Aorta (tissue), 5 donors: ENCODE results near the gene KRT71. TPM values are rescaled to one million over a fixed set of nuclear protein-coding genes. Genes with fewer than 3 reads are reported as not detected.
"Not testable (repeated sequence)": the region's sequence is repeated elsewhere in the genome, so short reads cannot be mapped to it uniquely, and the experiment has no call there.

ENCODE experiments used
- ATAC-seq: fragments of 200-7000 bp; cut with Tn5 transposase; one replicate; pipeline ENCODE4 v1.9.1; 2022; ENCODE audit warnings: moderate library complexity; ENCODE audit not compliant: low FRiP score
- DNase-seq, 2 donors: peaks; one replicate each; pipeline ENCODE4 v3.0.0-alpha.2; 2020
- H3K27ac ChIP-seq, 2 donors: one replicate each; pipeline ENCODE4 v1.5.1; 2013; ENCODE audit warnings: low read length in 2 of 2, mild to moderate bottlenecking in 2 of 2, moderate library complexity in 2 of 2, control low read depth in 1 of 2, inconsistent platforms in 1 of 2, low read depth in 1 of 2
- H3K27me3 ChIP-seq, 2 donors: one replicate each; pipeline ENCODE4 v1.6.1; 2013; ENCODE audit warnings: control low read depth in 1 of 2, low read length in 1 of 2, mild to moderate bottlenecking in 1 of 2, moderate library complexity in 1 of 2; ENCODE audit not compliant: insufficient read depth in 2 of 2, control insufficient read depth in 1 of 2
- H3K36me3 ChIP-seq, 2 donors: one replicate each; pipeline ENCODE4 v1.6.1; 2013; ENCODE audit warnings: control low read depth in 1 of 2, low read length in 1 of 2, mild to moderate bottlenecking in 1 of 2; ENCODE audit not compliant: insufficient read depth in 2 of 2, control insufficient read depth in 1 of 2
- H3K4me1 ChIP-seq, 2 donors: one replicate each; pipeline ENCODE4 v1.6.1; 2013; ENCODE audit warnings: low read length in 2 of 2, control low read depth in 1 of 2, mild to moderate bottlenecking in 1 of 2, moderate library complexity in 1 of 2; ENCODE audit not compliant: insufficient read depth in 2 of 2, control insufficient read depth in 1 of 2
- H3K4me3 ChIP-seq, 2 donors: one replicate each; pipeline ENCODE4 v1.5.1; 2013; ENCODE audit warnings: low read length in 2 of 2, control low read depth in 1 of 2, mild to moderate bottlenecking in 1 of 2
- H3K9me3 ChIP-seq: one replicate; pipeline ENCODE4 v1.6.1; 2013; ENCODE audit warnings: mild to moderate bottlenecking, low read length; ENCODE audit not compliant: control insufficient read depth
- WGBS, 2 donors: extraction: QIAGEN DNeasy Blood & Tissue Kit; methylation state at CpG; one replicate each; pipeline ENCODE4 v1.1.7; 2013; 5-methylcytosine and 5-hydroxymethylcytosine counted together
- intact Hi-C, 2 donors: fragments of 100-400 bp; cut with DNase I; formaldehyde crosslinking; loops; one replicate each; pipeline versions ENCODE4 v1.14.2 to v1.15.0; 2022
- long read RNA-seq, 2 donors: library from polyadenylated mRNA; unstranded; transcript quantifications; one replicate each; pipeline ENCODE4 v2.0.0, GENCODE V29; 2020 to 2021
- polyA plus RNA-seq, 2 donors: library from polyadenylated mRNA; stranded (reverse); fragments of 200-250 nt; gene quantifications; one replicate each; pipeline ENCODE4 v1.2.3, GENCODE V29; 2013
- total RNA-seq, 2 donors: library from RNA; stranded (reverse); fragmentation: NEBNext Ultra II Directional; extraction: Animal tissue kit (Norgen Biotek cat#: 25700); gene quantifications; one replicate each; pipeline ENCODE4 v1.2.1, GENCODE V29; 2021
- donor health status: healthy with polysubstance abuse.
- donor health status: Bipolar disorder and iron deficiency.
- donor health status: DM: no; HTN: no; CAD: no.
- donor health status: DM: no; HTN: no; CAD: no.
- donor health status: DM: yes; HTN: yes; CAD: no.

KRT71 gene
- total RNA-seq (not detected), polyA plus RNA-seq (not detected)
- long read RNA-seq, donor 1, result 0 reads
- long read RNA-seq, donor 2, result 0 reads

- Histone ChIP-seq H3K4me3 (no peak within 1 kb of the TSS), H3K4me1 (no peaks in the 10 kb centered on the region), H3K27me3 (no peaks in the 10 kb centered on the region), H3K36me3 (no peaks in the 10 kb centered on the region), H3K9me3 (no peaks in the 10 kb centered on the region), H3K27ac (no peak within 1 kb of the TSS)
- DNase-seq (peak in 1 of 2 donors; percentile 36), ATAC-seq (no peak)
- 89 to 93% methylated on average over 13 to 14 of the region's 14 CpGs for WGBS, 2 donors
- intact Hi-C loops, result no loop called here
Measured at GRCh38 chr12:52552681-52553195, at the start of gene KRT71. Gene KRT71, minus strand, starts transcription at chr12:52553145. Its CDS starts 68 bp downstream, at chr12:52553077.

- Histone ChIP-seq H3K27ac (no peak overlapping the region), H3K27me3 (no peaks in the 10 kb centered on the region), H3K36me3 (no peaks in the 10 kb centered on the region), H3K4me3 (no peak overlapping the region), H3K9me3 (peaks cover 2% of the 10 kb centered on the region), H3K4me1 (no peaks in the 10 kb centered on the region)
- 85 to 88% methylated on average over 5 of the region's 5 CpGs for WGBS, 2 donors
- DNase-seq (no peak), ATAC-seq (no peak)
- intact Hi-C loops, result no loop called here
Measured at GRCh38 chr12:52602552-52602951, 49.6 kb upstream of the KRT71 start.

- ATAC-seq (no peak), DNase-seq (no peak)
- Histone ChIP-seq H3K9me3 (peaks cover 2% of the 10 kb centered on the region), H3K4me3 (no peak overlapping the region), H3K27ac (no peak overlapping the region), H3K4me1 (no peaks in the 10 kb centered on the region), H3K36me3 (no peaks in the 10 kb centered on the region), H3K27me3 (no peaks in the 10 kb centered on the region)
- WGBS, 2 donors, result 69% methylated on average over 4 of the region's 4 CpGs
- intact Hi-C loops, result no loop called here
Measured at GRCh38 chr12:52601671-52602070, 48.7 kb upstream of the KRT71 start.

- Histone ChIP-seq H3K27me3 (no peaks in the 10 kb centered on the region), H3K36me3 (no peaks in the 10 kb centered on the region), H3K4me1 (no peaks in the 10 kb centered on the region), H3K27ac (no peak within 1 kb of the TSS), H3K9me3 (peaks cover 2% of the 10 kb centered on the region), H3K4me3 (no peak within 1 kb of the TSS)
- 17 to 22% methylated on average over 48 of the region's 48 CpGs for WGBS, 2 donors
- DNase-seq, result no peak
- intact Hi-C loops, result no loop called here
- ATAC-seq, result no peak
Measured at GRCh38 chr12:52600941-52601481, 48.1 kb upstream of the KRT71 start, which contains the start of gene KRT72. Gene KRT72, minus strand, starts transcription at chr12:52601463. Its CDS starts 11 bp downstream, at chr12:52601452.

GRCh38 chr12:52600475-52600874 is 47.5 kb upstream of the KRT71 start:
- no peaks in the 10 kb centered on the region for H3K4me1 ChIP-seq
- no peak overlapping the region for H3K27ac ChIP-seq
- H3K9me3 ChIP-seq, result peaks cover 2% of the 10 kb centered on the region
- H3K36me3 ChIP-seq, result no peaks in the 10 kb centered on the region
- DNase-seq (no peak), ATAC-seq (no peak)
- H3K4me3 ChIP-seq, result no peak overlapping the region
- no peaks in the 10 kb centered on the region for H3K27me3 ChIP-seq
- intact Hi-C loops, result no loop called here
- WGBS, 2 donors, result 84 to 90% methylated on average over 12 of the region's 12 CpGs

- WGBS, 2 donors, result 58% methylated on average over 2 of the region's 2 CpGs
- H3K27me3 ChIP-seq, result no peaks in the 10 kb centered on the region
Measured at GRCh38 chr12:52600071-52600470, 47.1 kb upstream of the KRT71 start.

GRCh38 chr12:52598966-52599365 is 46.0 kb upstream of the KRT71 start:
- no peak overlapping the region for H3K4me3 ChIP-seq
- H3K27ac ChIP-seq, result no peak overlapping the region
- no peaks in the 10 kb centered on the region for H3K36me3 ChIP-seq
- no peaks in the 10 kb centered on the region for H3K4me1 ChIP-seq
- no peak for ATAC-seq
- peaks cover 2% of the 10 kb centered on the region for H3K9me3 ChIP-seq
- 91 to 94% methylated on average over 5 of the region's 5 CpGs for WGBS, 2 donors
- intact Hi-C loops, result no loop called here
- H3K27me3 ChIP-seq, result no peaks in the 10 kb centered on the region
- DNase-seq, result no peak

More at GRCh38 chr12:52600071-52600470, 47.1 kb upstream of the KRT71 start:
- H3K4me3 ChIP-seq, result no peak overlapping the region
- no peak overlapping the region for H3K27ac ChIP-seq
- H3K36me3 ChIP-seq, result no peaks in the 10 kb centered on the region
- peaks cover 2% of the 10 kb centered on the region for H3K9me3 ChIP-seq
- no peak for DNase-seq
- H3K4me1 ChIP-seq, result no peaks in the 10 kb centered on the region
- no peak for ATAC-seq
- intact Hi-C loops, result no loop called here

GRCh38 chr12:52594237-52594636 is 41.3 kb upstream of the KRT71 start:
- H3K27ac ChIP-seq, H3K27me3 ChIP-seq, H3K36me3 ChIP-seq, H3K9me3 ChIP-seq, intact Hi-C loops, ATAC-seq, H3K4me1 ChIP-seq, DNase-seq, H3K4me3 ChIP-seq: not testable (repeated sequence)
- WGBS, 2 donors, result 80 to 86% methylated on average over 4 of the region's 4 CpGs

GRCh38 chr12:52591521-52591920 is 38.6 kb upstream of the KRT71 start:
- intact Hi-C loops, result no loop called here
- no peak overlapping the region for H3K27ac ChIP-seq
- no peaks in the 10 kb centered on the region for H3K27me3 ChIP-seq
- no peak overlapping the region for H3K4me3 ChIP-seq
- no peak for DNase-seq
- no peaks in the 10 kb centered on the region for H3K9me3 ChIP-seq
- no peaks in the 10 kb centered on the region for H3K4me1 ChIP-seq
- no peak for ATAC-seq
- WGBS, 2 donors, result 88 to 91% methylated on average over 11 of the region's 11 CpGs
- no peaks in the 10 kb centered on the region for H3K36me3 ChIP-seq
